Astrocyte (in vitro differentiated cells and primary cell): Measurements from ENCODE around the gene IFITM10. TPM values are rescaled to one million over a fixed set of nuclear protein-coding genes. Genes with fewer than 3 reads are reported as not detected.

Experiments used
- DNase-seq: peaks from one replicate; pipeline ENCODE4 v3.0.0-alpha.2; 2010; ENCODE audit warnings: low read depth
- FAIRE-seq: peaks from 2 replicates; lab custom pipeline; 2011; peaks lifted over from hg19 to GRCh38; lab: Jason Lieb, UNC
- H2AFZ ChIP-seq: 2 replicates; pipeline ENCODE4 v1.6.0; 2012; ENCODE audit warnings: low read depth, low read length, inconsistent platforms
- H3K27ac ChIP-seq: 2 replicates; pipeline ENCODE4 v1.5.1; 2011; ENCODE audit warnings: low read depth, low read length, inconsistent platforms
- H3K27me3 ChIP-seq: 2 replicates; pipeline ENCODE4 v1.6.0; 2011; ENCODE audit warnings: low read length, inconsistent platforms; ENCODE audit not compliant: insufficient read depth
- H3K36me3 ChIP-seq: 2 replicates; pipeline ENCODE4 v1.5.1; 2011; ENCODE audit warnings: low read length, inconsistent platforms; ENCODE audit not compliant: insufficient read depth
- H3K4me1 ChIP-seq: 2 replicates; pipeline ENCODE4 v1.5.1; 2011; ENCODE audit warnings: low read length, inconsistent platforms; ENCODE audit not compliant: insufficient read depth
- H3K4me2 ChIP-seq: 2 replicates; pipeline ENCODE4 v1.6.0; 2012; ENCODE audit warnings: low read length, inconsistent platforms
- H3K4me3 ChIP-seq: 2 replicates; pipeline ENCODE4 v1.5.1; 2011; ENCODE audit warnings: low read depth, mild to moderate bottlenecking, low read length, inconsistent platforms; ENCODE audit not compliant: insufficient read depth
- H3K79me2 ChIP-seq: 2 replicates; pipeline ENCODE4 v1.6.0; 2012; ENCODE audit warnings: mild to moderate bottlenecking, low read length, inconsistent platforms; ENCODE audit not compliant: insufficient read depth
- H3K9ac ChIP-seq: 2 replicates; pipeline ENCODE4 v1.6.0; 2012; ENCODE audit warnings: mild to moderate bottlenecking, low read length, inconsistent platforms
- H3K9me3 ChIP-seq: 2 replicates; pipeline ENCODE4 v1.5.1; 2012; ENCODE audit warnings: low read depth, mild to moderate bottlenecking, low read length, inconsistent platforms; ENCODE audit not compliant: insufficient read depth
- H4K20me1 ChIP-seq: 2 replicates; pipeline ENCODE4 v1.6.0; 2012; ENCODE audit warnings: low read length, inconsistent platforms; ENCODE audit not compliant: insufficient read depth
- H3K27ac Mint-ChIP-seq: one replicate; pipeline ENCODE4 v1.8.0; 2021; ENCODE audit warnings: mild to moderate bottlenecking, mixed read lengths; ENCODE audit not compliant: unreplicated experiment
- H3K27me3 Mint-ChIP-seq: one replicate; pipeline ENCODE4 v1.8.0; 2021; ENCODE audit warnings: low read depth, mixed read lengths; ENCODE audit not compliant: unreplicated experiment
- H3K36me3 Mint-ChIP-seq: one replicate; pipeline ENCODE4 v1.8.0; 2021; ENCODE audit warnings: low read depth, mixed read lengths; ENCODE audit not compliant: unreplicated experiment
- H3K4me1 Mint-ChIP-seq: one replicate; pipeline ENCODE4 v1.8.0; 2021; ENCODE audit warnings: low read depth, mixed read lengths; ENCODE audit not compliant: unreplicated experiment
- H3K4me3 Mint-ChIP-seq: one replicate; pipeline ENCODE4 v1.8.0; 2021; ENCODE audit warnings: mild to moderate bottlenecking, moderate library complexity, mixed read lengths; ENCODE audit not compliant: unreplicated experiment
- H3K9me3 Mint-ChIP-seq: one replicate; pipeline ENCODE4 v1.8.0; 2021; ENCODE audit warnings: mild to moderate bottlenecking, mixed read lengths; ENCODE audit not compliant: unreplicated experiment
- CTCF ChIP-seq: IDR thresholded peaks from 2 replicates; pipeline ENCODE4 v1.5.1; 2011; ENCODE audit warnings: low read depth, mild to moderate bottlenecking, inconsistent platforms, low read length, moderate library complexity; ENCODE audit not compliant: insufficient read depth
- EZH2 ChIP-seq: IDR thresholded peaks from 2 replicates; pipeline ENCODE4 v1.6.1; 2012; ENCODE audit warnings: mild to moderate bottlenecking, low read length, inconsistent platforms; ENCODE audit not compliant: insufficient read depth
- total RNA-seq: library from RNA; stranded (reverse); gene quantifications from 2 replicates; pipeline ENCODE4 v1.2.1, GENCODE V29; 2021

The IFITM10 gene
- total RNA-seq, 1 donor from 2014 or later = 2.0 TPM

GRCh38 chr11:1730059-1730629 is 20.3 kb downstream of the IFITM10 start:
- Histone ChIP-seq H2AFZ (no peak overlapping the region), H3K36me3 (no peaks in the 10 kb centered on the region), H3K4me2 (no peak overlapping the region), H3K27ac (no peak overlapping the region), H3K79me2 (no peaks in the 10 kb centered on the region), H4K20me1 (no peaks in the 10 kb centered on the region), H3K4me3 (no peak overlapping the region), H3K9me3 (peaks cover 6% of the 10 kb centered on the region), H3K27me3 (peaks cover 13% of the 10 kb centered on the region), H3K4me1 (no peaks in the 10 kb centered on the region), H3K9ac (no peak overlapping the region)
- DNase-seq (no peak), FAIRE-seq (no peak)
- Mint-ChIP-seq H3K27ac (no peak overlapping the region), H3K9me3 (no peaks in the 10 kb centered on the region), H3K4me1 (no peaks in the 10 kb centered on the region), H3K4me3 (no peak overlapping the region), H3K27me3 (peaks cover 75% of the 10 kb centered on the region), H3K36me3 (no peaks in the 10 kb centered on the region)
- TF ChIP-seq EZH2 = no peak
- TF ChIP-seq CTCF = no peak

GRCh38 chr11:1729692-1730011 is 20.7 kb downstream of the IFITM10 start:
- H3K79me2 ChIP-seq = no peaks in the 10 kb centered on the region
- DNase-seq (no peak), FAIRE-seq (no peak)
- Mint-ChIP-seq H3K27ac (no peak overlapping the region), H3K9me3 (no peaks in the 10 kb centered on the region), H3K36me3 (no peaks in the 10 kb centered on the region), H3K4me3 (no peak overlapping the region), H3K4me1 (no peaks in the 10 kb centered on the region), H3K27me3 (peaks cover 78% of the 10 kb centered on the region)
- H2AFZ ChIP-seq = no peak overlapping the region
- no peak overlapping the region for H3K4me2 ChIP-seq
- no peaks in the 10 kb centered on the region for H4K20me1 ChIP-seq
- no peaks in the 10 kb centered on the region for H3K4me1 ChIP-seq
- H3K9ac ChIP-seq = no peak overlapping the region
- peaks cover 6% of the 10 kb centered on the region for H3K9me3 ChIP-seq
- no peak overlapping the region for H3K27ac ChIP-seq
- no peaks in the 10 kb centered on the region for H3K36me3 ChIP-seq
- no peak for TF ChIP-seq EZH2
- no peak for TF ChIP-seq CTCF
- peaks cover 13% of the 10 kb centered on the region for H3K27me3 ChIP-seq
- no peak overlapping the region for H3K4me3 ChIP-seq

GRCh38 chr11:1728931-1729691 is 21.3 kb downstream of the IFITM10 start:
- H4K20me1 ChIP-seq = no peaks in the 10 kb centered on the region
- peaks cover 6% of the 10 kb centered on the region for H3K9me3 ChIP-seq
- no peak for TF ChIP-seq EZH2
- TF ChIP-seq CTCF = no peak
- no peaks in the 10 kb centered on the region for H3K4me1 Mint-ChIP-seq
- no peak overlapping the region for H2AFZ ChIP-seq
- H3K4me3 Mint-ChIP-seq = no peak overlapping the region
- H3K27ac Mint-ChIP-seq = no peak overlapping the region
- no peak overlapping the region for H3K4me2 ChIP-seq
- no peak overlapping the region for H3K9ac ChIP-seq
- peaks cover 79% of the 10 kb centered on the region for H3K27me3 Mint-ChIP-seq
- DNase-seq (no peak), FAIRE-seq (no peak)
- H3K4me1 ChIP-seq = no peaks in the 10 kb centered on the region
- peaks cover 13% of the 10 kb centered on the region for H3K27me3 ChIP-seq
- H3K4me3 ChIP-seq = no peak overlapping the region
- H3K79me2 ChIP-seq = no peaks in the 10 kb centered on the region
- no peaks in the 10 kb centered on the region for H3K36me3 ChIP-seq
- H3K9me3 Mint-ChIP-seq = no peaks in the 10 kb centered on the region
- no peaks in the 10 kb centered on the region for H3K36me3 Mint-ChIP-seq
- H3K27ac ChIP-seq = no peak overlapping the region
